ENCODE measurements around the gene RPL38.

DNA sequence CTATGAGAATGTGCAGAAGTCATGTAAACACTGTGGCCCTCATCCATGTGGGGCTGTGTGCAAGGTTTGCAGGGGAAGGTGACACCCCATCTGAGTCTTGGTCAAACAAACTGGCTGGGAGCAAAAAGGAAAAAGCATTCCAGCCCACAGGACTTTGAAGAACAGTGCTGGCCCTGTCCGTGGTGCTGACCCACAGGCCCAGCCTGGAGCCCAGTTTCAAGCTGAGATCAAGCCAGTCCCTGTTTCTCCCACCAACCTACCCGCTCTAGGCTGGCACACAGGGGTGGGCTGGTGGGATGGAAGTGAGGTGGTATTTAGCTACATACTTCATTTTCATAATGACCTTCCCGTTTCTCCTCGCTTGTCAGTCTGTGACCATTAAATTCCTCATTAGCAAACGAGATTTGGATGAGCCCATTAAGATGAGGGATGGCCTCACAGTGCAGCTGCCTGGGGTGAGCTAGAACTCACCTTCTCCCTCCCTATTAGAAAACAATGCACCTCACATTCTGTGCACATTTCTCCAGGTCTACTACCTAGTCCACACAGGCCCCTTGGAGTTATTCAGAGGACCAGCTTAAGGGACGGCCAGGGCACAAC is 12.6 kb upstream of the RPL38 start:
- TF ChIP-seq, protein P1, sequence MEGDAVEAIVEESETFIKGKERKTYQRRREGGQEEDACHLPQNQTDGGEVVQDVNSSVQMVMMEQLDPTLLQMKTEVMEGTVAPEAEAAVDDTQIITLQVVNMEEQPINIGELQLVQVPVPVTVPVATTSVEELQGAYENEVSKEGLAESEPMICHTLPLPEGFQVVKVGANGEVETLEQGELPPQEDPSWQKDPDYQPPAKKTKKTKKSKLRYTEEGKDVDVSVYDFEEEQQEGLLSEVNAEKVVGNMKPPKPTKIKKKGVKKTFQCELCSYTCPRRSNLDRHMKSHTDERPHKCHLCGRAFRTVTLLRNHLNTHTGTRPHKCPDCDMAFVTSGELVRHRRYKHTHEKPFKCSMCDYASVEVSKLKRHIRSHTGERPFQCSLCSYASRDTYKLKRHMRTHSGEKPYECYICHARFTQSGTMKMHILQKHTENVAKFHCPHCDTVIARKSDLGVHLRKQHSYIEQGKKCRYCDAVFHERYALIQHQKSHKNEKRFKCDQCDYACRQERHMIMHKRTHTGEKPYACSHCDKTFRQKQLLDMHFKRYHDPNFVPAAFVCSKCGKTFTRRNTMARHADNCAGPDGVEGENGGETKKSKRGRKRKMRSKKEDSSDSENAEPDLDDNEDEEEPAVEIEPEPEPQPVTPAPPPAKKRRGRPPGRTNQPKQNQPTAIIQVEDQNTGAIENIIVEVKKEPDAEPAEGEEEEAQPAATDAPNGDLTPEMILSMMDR (IDR thresholded peaks at IDR 0.05), result no peak
- TF ChIP-seq POLR2A (IDR thresholded peaks at IDR 0.05), result no peak

Data from right lobe of liver (tissue), 4 donors.